Measurements from ENCODE around the gene CEP70.
"Not testable (repeated sequence)": the region's sequence is repeated elsewhere in the genome, so short reads cannot be mapped to it uniquely, and the experiment has no call there.

CEP70 gene

GRCh38 chr3:138455801-138456716 lies 138.0 kb downstream of the CEP70 start:
- no peak overlapping the region for H3K4me3 ChIP-seq (ENCODE audit: low read length)
- TF ChIP-seq CTCF (conservative IDR thresholded peaks at IDR 0.05; ENCODE audit: low read length), result no peak
- DNase-seq (ENCODE audit: low read depth), result peak; percentile 35

GRCh38 chr3:138453940-138454339 lies 140.1 kb downstream of the CEP70 start:
- not testable (repeated sequence) for H3K4me3 ChIP-seq (ENCODE audit: low read length); DNase-seq (ENCODE audit: low read depth)

- TF ChIP-seq CTCF (conservative IDR thresholded peaks at IDR 0.05; ENCODE audit: low read length), result no peak
- DNase-seq (ENCODE audit: low read depth), result peak; percentile 17
- H3K4me3 ChIP-seq (ENCODE audit: low read length), result no peak overlapping the region
Measured at GRCh38 chr3:138452436-138452835, 141.6 kb downstream of the CEP70 start.

GRCh38 chr3:138451595-138452162 lies 142.4 kb downstream of the CEP70 start:
- H3K4me3 ChIP-seq (ENCODE audit: low read length), result no peak overlapping the region
- no peak for TF ChIP-seq CTCF (conservative IDR thresholded peaks at IDR 0.05; ENCODE audit: low read length)
- DNase-seq (ENCODE audit: low read depth), result no peak

- DNase-seq (ENCODE audit: low read depth), result no peak
- no peak overlapping the region for H3K4me3 ChIP-seq (ENCODE audit: low read length)
- no peak for TF ChIP-seq CTCF (conservative IDR thresholded peaks at IDR 0.05; ENCODE audit: low read length)
Measured at GRCh38 chr3:138450704-138451424, 143.2 kb downstream of the CEP70 start.

- no peak overlapping the region for H3K4me3 ChIP-seq (ENCODE audit: low read length)
- TF ChIP-seq CTCF (conservative IDR thresholded peaks at IDR 0.05; ENCODE audit: low read length), result no peak
- DNase-seq (ENCODE audit: low read depth), result no peak
Measured at GRCh38 chr3:138450181-138450580, 143.9 kb downstream of the CEP70 start.

- H3K4me3 ChIP-seq (ENCODE audit: low read length), result no peak overlapping the region
- no peak for DNase-seq (ENCODE audit: low read depth)
- no peak for TF ChIP-seq CTCF (conservative IDR thresholded peaks at IDR 0.05; ENCODE audit: low read length)
Measured at GRCh38 chr3:138449490-138449889, 144.6 kb downstream of the CEP70 start.

Data from AG10803 (cell line).